PC-3 (cell line): ENCODE data around the gene LAMA3. TPM values are rescaled to one million over a fixed set of nuclear protein-coding genes. Genes with fewer than 3 reads are reported as not detected.
A peak's percentile ranks its signal among the peaks of the same experiment; 100 is the strongest.

ENCODE experiments used
- ATAC-seq: fragments of 200-7000 bp; cut with Tn5 transposase; 2 replicates; pipeline ENCODE4 v1.9.1; 2020; ENCODE audit warnings: mild to moderate bottlenecking, moderate library complexity
- BruUV-seq: library from RNA; stranded (reverse); fragments of 400-500 nt; replicated peaks from 2 replicates; lab custom pipeline; 2021; lab: Mats Ljungman, UMichigan
- CTCF ChIA-PET: fragments of 300-600 bp; sonication (Branson Sonifier 250); formaldehyde crosslinking; loops from one replicate; lab custom pipeline; 2022; ENCODE audit warnings: antibody characterized with exemption; lab: Charles Lee
- POLR2A ChIA-PET: fragments of 300-600 bp; sonication (Branson Sonifier 250); formaldehyde crosslinking; loops from one replicate; lab custom pipeline; 2022; ENCODE audit warnings: antibody characterized with exemption; ENCODE audit not compliant: unreplicated experiment; lab: Charles Lee
- DNase-seq: peaks from one replicate; pipeline ENCODE4 v3.0.0-alpha.2; 2015
- H2AFZ ChIP-seq: fragments of 300-600 bp; sonication (generic); 2 replicates; pipeline ENCODE4 v1.6.0; 2016; ENCODE audit warnings: antibody characterized with exemption, low read length
- H3F3A ChIP-seq: fragments of 300-600 bp; sonication (generic); one replicate; pipeline ENCODE4 v1.6.0; 2017; ENCODE audit warnings: antibody characterized with exemption, low read length, control low read depth, mild to moderate bottlenecking; ENCODE audit not compliant: unreplicated experiment
- H3K27ac ChIP-seq: fragments of 300-600 bp; sonication (generic); 2 replicates; pipeline ENCODE4 v1.5.1; 2016; ENCODE audit warnings: mild to moderate bottlenecking, low read length
- H3K27me3 ChIP-seq: fragments of 300-600 bp; sonication (generic); 2 replicates; pipeline ENCODE4 v1.6.1; 2016; ENCODE audit warnings: low read length, mixed read lengths
- H3K36me3 ChIP-seq: fragments of 300-600 bp; sonication (generic); 2 replicates; pipeline ENCODE4 v1.6.1; 2016; ENCODE audit warnings: low read depth, mixed run types, low read length, mixed read lengths
- H3K4me1 ChIP-seq: fragments of 300-600 bp; sonication (generic); 2 replicates; pipeline ENCODE4 v1.5.1; 2016; ENCODE audit warnings: low read length; ENCODE audit not compliant: insufficient read depth
- H3K4me2 ChIP-seq: fragments of 300-600 bp; sonication (generic); 2 replicates; pipeline ENCODE4 v1.6.0; 2016; ENCODE audit warnings: low read length
- H3K4me3 ChIP-seq: fragments of 300-600 bp; sonication (generic); 2 replicates; pipeline ENCODE4 v1.5.1; 2016; ENCODE audit warnings: mild to moderate bottlenecking, low read length, mixed read lengths
- H3K79me2 ChIP-seq: fragments of 300-600 bp; sonication (generic); 2 replicates; pipeline ENCODE4 v1.6.1; 2017; ENCODE audit warnings: low read length, mixed read lengths
- H3K9ac ChIP-seq: fragments of 300-600 bp; sonication (generic); 2 replicates; pipeline ENCODE4 v1.6.0; 2016; ENCODE audit warnings: mild to moderate bottlenecking, low read length
- H3K9me2 ChIP-seq: fragments of 300-600 bp; sonication (generic); replicated peaks from 2 replicates; pipeline ENCODE4 v1.6.1; 2016; ENCODE audit warnings: mixed run types, low read length, mixed read lengths
- H3K9me3 ChIP-seq: fragments of 300-600 bp; sonication (generic); 2 replicates; pipeline ENCODE4 v1.6.1; 2016; ENCODE audit warnings: low read length, mixed read lengths
- H4K20me1 ChIP-seq: fragments of 300-600 bp; sonication (generic); 2 replicates; pipeline ENCODE4 v1.6.1; 2016; ENCODE audit warnings: low read length, mixed read lengths
- CTCF ChIP-seq: fragments of 300-600 bp; sonication (generic); conservative IDR thresholded peaks from 2 replicates; pipeline ENCODE4 v1.5.1; 2017; ENCODE audit warnings: antibody characterized with exemption, low read depth, mild to moderate bottlenecking, low read length
- EZH2 ChIP-seq: fragments of 300-600 bp; sonication (generic); IDR thresholded peaks from one replicate; pipeline ENCODE4 v1.6.1; 2017; ENCODE audit warnings: antibody characterized with exemption, mild to moderate bottlenecking, low read length; ENCODE audit not compliant: unreplicated experiment
- EZH2phosphoT487 ChIP-seq: fragments of 300-600 bp; sonication (generic); IDR thresholded peaks from 2 replicates; pipeline ENCODE4 v1.6.1; 2018; ENCODE audit warnings: mild to moderate bottlenecking, antibody characterized with exemption, low read length, borderline replicate concordance
- intact Hi-C: fragments of 100-400 bp; cut with micrococcal nuclease; formaldehyde crosslinking; loops from 2 replicates; pipeline ENCODE4 v1.9.0; 2023
- total RNA-seq: library from RNA; depleted of rRNA; stranded (reverse); fragments of >200 nt; gene quantifications from 2 replicates; pipeline ENCODE4 v1.2.3, GENCODE V29; 2014

Gene LAMA3
- total RNA-seq, 1 experiment from 2014 or later, result 224 TPM

- no peak overlapping the region for H3K27ac ChIP-seq
Observed at GRCh38 chr18:23682472-23682871, 6.8 kb upstream of the LAMA3 start.

GRCh38 chr18:23683155-23683554, 6.1 kb upstream of the LAMA3 start:
- ATAC-seq, result no peak
- H3K9ac ChIP-seq, result no peak overlapping the region
- no peaks in the 10 kb centered on the region for H3K9me3 ChIP-seq
- DNase-seq, result no peak
- peaks cover 4% of the 10 kb centered on the region for H3K79me2 ChIP-seq
- TF ChIP-seq EZH2phosphoT487, result no peak
- no peak for TF ChIP-seq CTCF
- TF ChIP-seq EZH2, result no peak
- no peaks in the 10 kb centered on the region for H4K20me1 ChIP-seq
- H3K27ac ChIP-seq, result peak overlapping the region; percentile 92
- CTCF ChIA-PET, result no interaction called here
- no peaks in the 10 kb centered on the region for H3F3A ChIP-seq
- H3K9me2 ChIP-seq, result no peaks in the 10 kb centered on the region; the same call in 1 of the 2 replicates
- H3K4me1 ChIP-seq, result peaks cover 30% of the 10 kb centered on the region
- H3K4me2 ChIP-seq, result no peak overlapping the region
- no peak overlapping the region for H2AFZ ChIP-seq
- intact Hi-C loops, result no loop called here
- no peaks in the 10 kb centered on the region for H3K27me3 ChIP-seq
- POLR2A ChIA-PET, result no interaction called here
- H3K4me3 ChIP-seq, result no peak overlapping the region
- BruUV-seq, result no TSS peak
- no peaks in the 10 kb centered on the region for H3K36me3 ChIP-seq

More at GRCh38 chr18:23682472-23682871, 6.8 kb upstream of the LAMA3 start:
- no peak for TF ChIP-seq CTCF
- TF ChIP-seq EZH2, result no peak
- TF ChIP-seq EZH2phosphoT487, result no peak
- Histone ChIP-seq H3K4me2 (no peak overlapping the region), H3K4me1 (peaks cover 28% of the 10 kb centered on the region), H3F3A (no peaks in the 10 kb centered on the region), H2AFZ (no peak overlapping the region), H3K79me2 (no peaks in the 10 kb centered on the region), H4K20me1 (no peaks in the 10 kb centered on the region), H3K27me3 (no peaks in the 10 kb centered on the region), H3K9me3 (no peaks in the 10 kb centered on the region), H3K9me2 (no peaks in the 10 kb centered on the region; the same call in 1 of the 2 replicates), H3K9ac (no peak overlapping the region), H3K4me3 (no peak overlapping the region), H3K36me3 (no peaks in the 10 kb centered on the region)
- ATAC-seq (no peak), DNase-seq (no peak)
- no TSS peak for BruUV-seq
- ChIA-PET POLR2A (no interaction called here), CTCF (no interaction called here)
- intact Hi-C loops, result no loop called here

DNA sequence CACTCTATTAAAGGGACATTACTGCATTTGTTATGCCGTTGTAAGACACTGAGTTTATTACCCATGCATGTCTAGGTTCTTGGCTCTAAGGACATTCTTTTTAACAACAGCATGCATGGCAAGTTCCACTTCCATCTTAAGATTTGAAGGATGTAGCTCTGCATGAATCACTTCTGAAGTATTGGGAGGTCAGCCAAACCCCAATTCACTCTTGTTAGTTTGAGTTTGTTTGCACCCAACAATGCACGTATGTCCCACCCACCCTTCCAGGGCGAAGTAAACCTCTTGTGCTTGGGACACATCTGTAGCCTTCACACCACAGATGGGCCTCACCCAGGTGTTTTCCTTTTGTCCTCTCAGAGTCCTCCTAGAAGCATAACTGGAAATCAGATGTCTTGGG, 5.6 kb upstream of the LAMA3 start:
- ChIA-PET CTCF (no interaction called here), POLR2A (no interaction called here)
- Histone ChIP-seq H3K4me3 (no peak overlapping the region), H2AFZ (no peak overlapping the region), H3K9ac (peak overlapping the region; percentile 66), H4K20me1 (no peaks in the 10 kb centered on the region), H3F3A (no peaks in the 10 kb centered on the region), H3K27ac (peak overlapping the region; percentile 92), H3K9me3 (no peaks in the 10 kb centered on the region), H3K27me3 (no peaks in the 10 kb centered on the region), H3K9me2 (no peaks in the 10 kb centered on the region), H3K36me3 (no peaks in the 10 kb centered on the region), H3K4me2 (peak overlapping the region; percentile 65; the same call in 1 of the 2 replicates), H3K4me1 (peaks cover 35% of the 10 kb centered on the region), H3K79me2 (peaks cover 9% of the 10 kb centered on the region)
- peak; percentile 9; the same call in 1 of the 2 replicates for ATAC-seq
- TF ChIP-seq EZH2phosphoT487 (no peak), EZH2 (no peak), CTCF (no peak)
- intact Hi-C loops, result loop anchor here (1.0 to 2.0 kb wide), 2 partner anchors 15 to 56 kb away; no protein-coding TSS in a partner anchor
- peak; percentile 78 for DNase-seq
- BruUV-seq, result no TSS peak
